Measurements from ENCODE around the gene TBCB.
"Not testable (repeated sequence)": the region's sequence is repeated elsewhere in the genome, so short reads cannot be mapped to it uniquely, and the experiment has no call there.

The TBCB gene

DNA sequence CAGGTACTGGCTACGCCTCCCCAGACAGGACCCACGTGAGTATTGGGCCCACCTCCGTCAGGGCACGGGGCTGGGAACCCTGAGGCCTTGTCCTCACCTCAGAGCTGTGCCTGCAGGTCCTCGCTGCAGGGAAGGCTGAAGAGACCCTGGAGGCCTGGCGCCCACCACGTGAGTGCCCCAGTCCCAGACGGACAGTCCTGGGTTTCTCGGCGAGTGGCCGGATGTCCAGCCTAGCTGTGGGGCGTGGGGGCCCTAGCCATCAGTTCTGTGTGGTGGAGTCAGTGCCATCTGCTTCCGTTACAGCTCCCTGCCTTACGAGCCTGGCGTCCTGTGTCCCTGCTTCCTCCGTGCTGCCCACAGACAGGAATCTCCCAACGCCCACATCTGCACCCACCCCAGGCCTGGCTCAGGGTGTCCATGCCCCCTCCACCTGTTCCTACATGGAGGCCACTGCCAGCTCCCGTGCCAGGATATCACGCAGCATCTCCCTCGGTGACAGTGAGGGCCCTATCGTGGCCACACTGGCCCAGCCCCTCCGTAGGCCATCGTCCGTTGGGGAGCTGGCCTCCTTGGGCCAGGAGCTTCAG, 12.1 kb upstream of the TBCB start:
- DNase-seq: no peak

DNA sequence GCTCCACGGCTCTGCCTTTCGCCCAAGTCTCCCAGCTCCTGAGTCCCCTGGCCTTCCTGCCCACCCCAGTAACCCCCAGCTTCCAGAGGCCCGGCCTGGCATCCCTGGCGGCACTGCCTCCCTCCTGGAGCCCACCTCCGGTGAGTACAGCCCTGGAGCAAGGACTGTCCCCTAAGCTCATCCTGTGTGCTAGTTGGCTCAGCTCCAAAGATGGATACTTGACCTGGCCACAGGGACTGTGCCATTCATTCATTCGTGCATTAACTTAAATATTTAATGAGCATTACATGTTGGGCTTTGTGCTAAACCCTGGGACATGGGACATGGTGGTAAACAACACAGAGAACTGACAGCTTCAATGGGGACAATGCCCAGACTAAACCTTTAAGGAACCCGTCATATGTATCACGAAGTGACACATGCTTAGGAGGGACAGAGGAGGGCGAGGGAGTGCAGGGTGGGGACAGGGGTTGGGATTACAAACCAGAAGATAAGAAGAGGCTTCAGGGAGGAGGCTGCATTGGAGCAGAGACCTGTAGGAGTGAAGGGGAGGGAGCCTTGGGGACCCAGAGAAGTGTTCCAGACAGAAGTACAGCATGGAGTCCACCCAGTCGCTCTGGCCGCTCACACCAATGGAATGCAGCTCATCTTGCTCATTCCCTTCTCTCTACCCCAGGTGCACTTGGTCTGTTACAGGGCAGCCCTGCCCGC, 11.3 kb upstream of the TBCB start:
- DNase-seq: no peak

DNA sequence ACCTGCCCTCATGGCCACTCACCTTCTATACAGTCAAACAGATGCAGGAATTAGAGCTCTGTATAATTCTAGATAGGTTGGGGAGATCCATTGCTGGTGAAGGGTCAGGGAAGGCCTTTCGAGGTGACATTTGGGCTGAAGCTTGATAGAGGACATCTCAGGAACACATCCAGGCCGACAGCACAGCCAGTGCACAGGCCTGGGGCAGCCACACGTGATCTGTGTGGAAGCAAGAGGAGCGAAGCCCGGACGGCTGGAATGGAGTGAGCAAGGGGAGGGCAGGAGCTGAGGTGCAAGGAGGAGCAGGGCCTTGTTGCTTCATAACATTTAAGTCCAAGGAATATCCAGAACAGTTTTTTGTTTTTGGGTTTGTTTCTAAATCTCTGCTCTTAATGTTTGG, 8.8 kb upstream of the TBCB start:
- no peak for DNase-seq

DNA sequence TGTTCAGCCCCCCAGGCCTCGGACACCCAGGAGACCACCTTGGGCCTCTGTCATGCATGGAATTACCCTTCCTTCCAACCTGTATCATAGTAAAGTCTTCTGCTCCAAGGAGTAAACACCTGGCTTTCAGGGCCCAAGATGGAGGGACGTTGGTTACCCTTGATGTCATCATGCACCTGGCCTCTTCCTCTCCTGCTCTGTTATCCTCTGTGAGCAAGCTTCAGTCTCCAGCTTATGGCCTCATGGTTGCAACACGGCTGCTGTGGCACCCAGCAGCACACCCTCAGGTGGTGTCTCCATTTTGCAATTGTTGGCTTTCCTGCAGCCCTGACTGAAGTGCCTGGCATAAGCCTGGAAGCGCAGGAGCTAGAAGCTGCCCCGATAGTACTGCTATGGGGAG, 8.3 kb upstream of the TBCB start:
- no peak for DNase-seq

DNA sequence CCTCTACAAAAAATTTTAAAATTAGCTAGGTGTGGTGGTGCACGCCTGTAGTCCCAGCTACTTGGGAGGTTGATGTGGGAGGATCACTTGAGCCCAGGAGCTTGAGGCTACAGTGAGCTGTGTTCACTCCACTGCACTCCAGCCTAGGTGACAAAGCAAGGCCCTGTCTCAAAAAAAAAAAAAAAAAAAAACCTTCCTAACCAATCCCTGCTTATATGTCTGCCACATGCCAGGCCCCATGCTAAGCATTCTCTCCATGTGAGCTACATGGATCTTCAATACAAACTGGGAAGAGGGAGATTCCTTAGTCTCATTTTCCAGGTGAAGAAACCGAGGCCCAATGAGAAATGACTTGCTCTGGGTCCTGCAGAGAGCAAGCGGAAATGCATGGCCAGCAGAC, 6.6 kb upstream of the TBCB start:
- no peak for DNase-seq

DNA sequence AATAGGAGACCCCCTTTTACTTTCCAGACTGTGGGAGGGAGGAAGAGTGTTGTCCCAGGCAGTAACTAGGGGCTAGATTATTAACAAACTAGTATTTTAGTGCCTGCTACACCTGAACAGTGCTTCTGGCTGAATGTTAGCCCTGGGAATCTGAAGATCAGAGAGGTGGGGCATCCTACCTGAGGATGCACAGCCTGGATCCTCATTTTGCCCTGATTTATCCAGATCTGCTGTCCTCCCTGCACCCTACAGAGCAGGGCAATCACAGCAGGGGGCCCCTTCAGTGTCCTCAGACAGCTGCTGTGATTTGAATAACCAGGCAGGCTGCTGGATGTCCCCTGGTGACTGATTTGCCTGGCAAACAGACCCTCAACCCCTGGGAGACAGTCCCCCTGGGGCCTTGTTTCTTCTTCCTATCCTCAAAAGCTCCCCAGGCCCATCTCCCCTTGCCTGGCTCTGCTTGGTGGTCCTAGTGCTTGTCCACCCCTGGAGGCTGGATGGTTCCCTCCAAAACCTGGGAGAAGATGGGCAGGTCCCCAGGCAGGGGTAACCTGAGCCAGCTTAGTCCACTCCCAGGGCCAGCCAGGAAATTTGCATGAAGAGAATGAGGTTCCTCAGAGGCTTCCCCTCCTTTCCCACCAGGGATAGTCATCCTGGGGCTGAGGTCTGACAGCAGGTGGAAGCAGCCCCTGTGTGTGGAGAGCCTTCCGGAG, 4.6 kb upstream of the TBCB start, which contains the start of gene OVOL3:
Gene OVOL3, plus strand, starts transcription at position 657 of the 713 bp plus-strand sequence. CDS start 60 bp downstream, outside the sequence.
- DNase-seq: no peak

DNA sequence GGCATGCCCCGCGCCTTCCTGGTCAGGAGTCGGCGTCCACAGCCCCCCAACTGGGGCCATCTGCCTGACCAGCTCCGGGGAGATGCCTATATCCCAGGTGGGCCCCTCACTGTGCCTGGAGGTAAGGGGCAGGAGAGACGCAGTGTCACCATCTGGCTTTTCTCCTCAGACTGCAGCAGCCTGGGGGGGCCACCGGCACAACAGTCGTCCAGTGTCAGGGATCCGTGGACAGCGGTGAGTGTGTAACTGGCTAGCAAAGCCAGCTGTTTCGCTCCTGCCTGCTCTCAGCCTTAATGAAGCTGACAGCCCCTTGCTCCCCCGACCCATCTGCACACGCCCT, 4.1 kb upstream of the TBCB start:
- DNase-seq: no peak

DNA sequence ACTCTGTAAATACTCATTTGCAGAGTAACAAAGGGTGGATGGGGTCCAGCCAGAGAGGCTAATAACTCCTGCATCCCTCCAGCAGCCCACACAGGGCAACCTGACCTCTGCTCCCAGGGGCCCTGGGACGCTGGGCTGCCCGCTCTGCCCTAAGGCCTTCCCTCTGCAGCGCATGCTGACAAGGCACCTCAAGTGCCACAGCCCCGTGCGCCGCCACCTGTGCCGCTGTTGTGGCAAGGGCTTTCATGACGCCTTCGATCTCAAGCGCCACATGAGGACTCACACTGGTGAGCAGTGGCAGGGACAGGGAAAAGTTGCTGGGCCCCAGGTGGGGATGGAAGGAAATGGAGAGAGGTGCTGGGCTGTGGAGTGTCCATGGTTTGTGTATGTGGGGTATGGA, 2.6 kb upstream of the TBCB start:
- no peak for DNase-seq

DNA sequence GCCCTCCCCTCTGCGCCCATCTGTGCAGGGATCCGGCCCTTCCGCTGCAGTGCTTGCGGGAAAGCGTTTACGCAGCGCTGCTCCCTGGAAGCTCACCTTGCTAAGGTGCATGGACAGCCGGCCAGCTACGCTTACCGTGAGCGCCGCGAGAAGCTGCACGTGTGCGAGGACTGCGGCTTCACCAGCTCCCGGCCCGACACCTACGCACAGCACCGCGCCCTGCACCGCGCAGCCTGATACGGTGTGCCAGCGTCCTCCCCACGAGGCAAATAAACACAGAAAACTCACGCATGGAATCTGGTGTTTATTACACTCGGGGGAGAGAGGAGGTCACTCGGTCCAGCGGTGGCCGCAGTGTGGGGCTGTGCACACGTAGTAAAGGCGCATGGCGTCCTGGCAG, 1.8 kb upstream of the TBCB start:
- no peak for DNase-seq

DNA sequence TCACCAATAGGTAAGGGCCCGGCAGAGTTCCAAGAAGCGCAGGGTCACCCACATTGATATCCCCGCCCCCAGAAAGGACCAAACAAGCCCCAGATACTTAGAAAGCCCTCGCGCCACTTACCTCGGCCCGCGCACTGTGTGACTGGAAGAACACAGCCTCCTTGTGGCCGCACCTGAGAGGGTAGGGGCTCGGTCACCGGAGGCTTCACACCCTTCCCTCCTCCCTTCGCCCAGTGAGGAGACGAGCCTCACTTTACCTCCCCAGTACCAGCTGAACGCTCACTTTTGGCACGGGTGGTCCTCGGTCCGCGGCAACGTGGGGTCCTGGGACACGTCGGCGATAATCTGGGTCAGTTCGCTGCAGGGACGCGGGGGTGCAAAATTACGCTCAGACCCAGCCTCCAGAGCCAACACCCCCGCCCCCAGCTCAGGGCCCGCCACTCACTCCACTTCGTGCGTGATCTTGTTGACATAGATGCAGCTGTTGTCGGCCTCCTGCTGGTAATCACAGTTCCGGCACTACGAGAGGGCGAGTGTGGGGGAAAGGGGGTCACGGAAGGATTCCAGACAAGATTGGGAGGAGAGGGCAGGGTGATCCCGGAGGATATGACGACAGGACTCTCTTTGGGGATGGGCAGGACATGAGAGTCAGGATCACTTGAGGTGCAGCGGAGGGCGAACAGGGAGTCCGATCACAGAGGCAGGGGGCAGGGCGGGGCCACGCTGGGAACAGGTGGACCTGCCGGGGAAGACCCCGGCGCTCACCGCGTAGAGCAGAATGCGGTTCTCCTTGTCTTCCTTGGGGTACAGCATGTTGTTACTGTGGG, 1.2 kb upstream of the TBCB start:
- DNase-seq: peak in 1 of 2 donors; percentile 29

DNA sequence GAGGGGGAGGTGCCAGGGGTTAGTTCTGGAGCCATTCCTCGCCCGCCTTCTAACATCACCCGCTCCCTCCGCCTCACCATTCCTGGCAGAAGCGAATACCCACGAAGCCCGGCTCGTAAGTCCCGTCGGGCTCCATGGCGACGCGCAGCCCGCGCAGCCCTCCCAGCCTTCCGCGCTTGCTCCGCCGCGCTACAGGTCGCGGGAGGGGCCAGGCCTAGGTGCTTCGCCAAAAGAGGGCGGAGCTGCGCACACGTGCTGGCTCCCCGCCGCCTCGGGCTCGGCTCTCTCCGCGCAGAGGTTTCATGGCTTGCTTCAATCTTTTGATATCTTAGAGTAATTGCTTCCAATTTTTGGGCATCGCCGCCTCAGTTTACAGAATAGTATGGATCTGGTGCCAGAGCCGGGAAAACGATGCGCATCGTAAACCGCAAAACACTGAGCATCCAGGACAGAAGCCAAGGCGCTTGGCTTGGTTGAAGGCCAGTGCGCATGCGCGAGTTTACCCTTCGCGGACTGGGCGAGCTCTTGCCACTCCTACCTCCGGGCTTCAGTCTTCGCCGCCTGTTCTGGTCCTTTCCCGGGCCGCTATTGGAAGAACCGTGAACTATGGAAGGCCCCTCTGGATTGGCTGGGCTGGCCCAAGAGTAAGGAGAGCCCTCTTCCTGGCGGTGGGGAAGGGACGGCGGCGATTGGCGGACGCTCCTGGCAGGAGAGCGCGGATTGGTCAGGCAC, 381 bp upstream of the TBCB start, which contains the start of gene POLR2I:
Gene POLR2I, minus strand, starts transcription at position 155 of the 732 bp plus-strand sequence. Its CDS starts 19 bp downstream, at position 136.
- DNase-seq: peak; percentile 99 to 100

DNA sequence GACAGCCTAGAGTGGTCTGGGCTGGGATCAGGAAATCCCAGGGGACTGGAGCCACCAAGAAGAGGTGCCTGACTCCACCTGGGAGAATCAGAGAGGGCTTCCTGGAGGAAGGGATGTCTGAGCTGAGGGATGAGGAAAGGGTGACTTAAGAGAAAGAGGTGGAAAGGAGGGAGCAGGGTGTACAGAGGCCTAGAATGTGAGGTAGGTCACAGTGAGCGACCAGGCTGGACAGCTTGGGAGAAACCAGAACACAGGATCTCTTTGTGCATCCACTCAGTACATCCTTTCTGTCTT, 1.0 kb downstream of the TBCB start:
- DNase-seq: no peak

DNA sequence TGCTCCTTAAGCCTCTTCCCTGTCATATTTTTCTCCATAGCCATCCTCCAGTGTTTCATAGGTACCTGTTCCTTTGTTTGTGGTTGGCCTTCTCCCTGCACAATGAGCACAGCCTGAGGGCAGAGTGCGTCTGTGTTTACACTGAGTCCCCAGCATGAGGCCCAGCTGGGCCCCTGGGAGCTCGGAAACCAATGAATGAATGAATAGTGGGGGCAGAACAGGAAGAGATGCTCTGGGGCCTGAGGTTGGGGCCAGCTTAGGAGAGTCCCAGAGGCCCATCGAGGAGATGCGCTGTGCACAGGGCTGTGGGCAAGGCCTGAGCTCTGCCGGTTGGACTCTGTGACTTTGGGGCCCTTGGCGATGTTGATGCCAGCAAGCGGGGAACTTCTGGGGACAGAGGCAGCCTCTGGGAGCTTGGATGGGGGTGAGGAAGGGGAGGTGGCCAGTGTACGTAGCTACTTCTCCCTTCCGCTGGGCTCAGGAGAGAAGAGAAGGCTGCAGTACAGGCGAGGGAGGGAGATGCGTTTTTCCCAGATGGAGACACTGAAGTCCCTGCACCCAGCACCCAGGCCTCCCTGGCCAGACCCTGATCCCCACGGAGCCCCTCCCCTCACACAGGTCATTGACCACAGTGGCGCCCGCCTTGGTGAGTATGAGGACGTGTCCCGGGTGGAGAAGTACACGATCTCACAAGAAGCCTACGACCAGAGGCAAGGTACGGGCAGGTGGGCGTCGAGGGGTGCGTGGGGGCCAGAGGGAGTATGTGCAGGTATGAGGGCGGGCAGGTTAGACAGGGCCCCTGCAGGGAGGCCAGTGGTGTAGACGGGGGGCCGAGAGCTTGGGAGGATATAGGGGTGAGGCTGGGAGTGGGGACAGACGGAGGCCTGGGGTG, 5.1 kb downstream of the TBCB start:
- no peak for DNase-seq

DNA sequence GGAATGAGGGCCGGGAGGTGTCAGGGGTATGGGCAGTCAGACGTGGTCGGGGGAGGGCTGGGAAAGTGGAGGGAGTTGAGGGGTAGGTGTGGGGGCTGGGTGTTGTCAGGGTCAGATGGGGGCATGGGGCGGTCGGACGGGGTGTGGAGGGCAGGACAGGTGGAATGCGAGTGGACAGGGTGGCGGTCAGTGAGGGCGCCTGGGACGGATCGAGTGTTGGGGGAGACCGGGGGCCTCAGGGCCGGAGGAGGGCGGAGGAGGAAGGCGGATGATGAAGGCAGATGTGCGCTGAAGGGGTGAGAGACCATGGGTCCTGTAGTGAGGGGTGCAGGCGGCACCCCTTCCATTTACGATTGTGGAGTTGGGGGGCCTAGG, 5.7 kb downstream of the TBCB start:
- no peak for DNase-seq

DNA sequence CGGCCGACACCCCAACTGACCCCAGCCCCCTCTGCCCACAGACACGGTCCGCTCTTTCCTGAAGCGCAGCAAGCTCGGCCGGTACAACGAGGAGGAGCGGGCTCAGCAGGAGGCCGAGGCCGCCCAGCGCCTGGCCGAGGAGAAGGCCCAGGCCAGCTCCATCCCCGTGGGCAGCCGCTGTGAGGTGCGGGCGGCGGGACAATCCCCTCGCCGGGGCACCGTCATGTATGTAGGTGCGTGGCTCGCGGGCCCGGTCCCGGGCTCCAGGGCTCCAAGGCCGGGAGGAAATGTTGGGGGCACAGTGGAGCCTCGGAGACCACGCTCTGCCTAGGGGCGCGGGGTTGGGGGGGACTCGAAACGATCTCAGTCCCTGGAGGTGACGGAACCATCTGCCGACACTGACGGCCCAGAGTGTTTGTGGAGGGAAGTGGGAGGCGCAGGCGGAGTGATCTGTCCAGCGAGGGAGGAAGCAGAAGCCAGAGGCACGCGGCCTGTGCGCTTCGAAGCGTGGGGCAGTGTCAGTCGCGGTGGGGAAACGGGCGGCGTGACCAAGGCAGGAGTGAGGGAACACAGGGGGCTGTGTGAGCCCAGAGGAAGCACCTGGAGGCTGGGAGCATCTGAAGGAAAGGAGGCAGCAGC, 6.3 kb downstream of the TBCB start:
- DNase-seq: no peak

DNA sequence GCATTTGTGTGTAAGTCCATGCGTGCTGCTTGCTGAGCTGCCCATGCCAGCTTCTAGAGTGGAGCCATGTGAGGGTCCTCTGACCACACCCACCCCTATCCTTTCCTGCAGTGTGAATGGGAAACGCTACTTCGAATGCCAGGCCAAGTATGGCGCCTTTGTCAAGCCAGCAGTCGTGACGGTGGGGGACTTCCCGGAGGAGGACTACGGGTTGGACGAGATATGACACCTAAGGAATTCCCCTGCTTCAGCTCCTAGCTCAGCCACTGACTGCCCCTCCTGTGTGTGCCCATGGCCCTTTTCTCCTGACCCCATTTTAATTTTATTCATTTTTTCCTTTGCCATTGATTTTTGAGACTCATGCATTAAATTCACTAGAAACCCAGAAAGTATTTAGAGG, 10.3 kb downstream of the TBCB start:
- no peak for DNase-seq

DNA sequence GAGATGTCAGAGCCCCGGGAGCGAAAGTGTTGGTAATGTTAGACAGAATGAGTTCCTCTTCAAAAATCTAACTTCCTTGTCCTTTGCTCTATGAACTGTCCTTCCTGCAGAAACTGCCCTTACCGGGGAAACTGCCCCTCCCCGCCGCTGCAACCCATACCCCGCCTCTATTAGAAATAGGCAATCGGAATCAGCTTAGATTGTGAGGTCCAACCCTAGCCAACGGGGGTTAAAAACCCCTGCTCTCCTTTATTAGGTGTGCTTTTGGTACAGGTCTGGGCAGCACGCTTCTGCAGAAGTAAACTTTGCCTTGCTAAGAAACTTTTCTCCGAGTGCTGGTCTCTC, 13.1 kb downstream of the TBCB start:
- DNase-seq: no peak

DNA sequence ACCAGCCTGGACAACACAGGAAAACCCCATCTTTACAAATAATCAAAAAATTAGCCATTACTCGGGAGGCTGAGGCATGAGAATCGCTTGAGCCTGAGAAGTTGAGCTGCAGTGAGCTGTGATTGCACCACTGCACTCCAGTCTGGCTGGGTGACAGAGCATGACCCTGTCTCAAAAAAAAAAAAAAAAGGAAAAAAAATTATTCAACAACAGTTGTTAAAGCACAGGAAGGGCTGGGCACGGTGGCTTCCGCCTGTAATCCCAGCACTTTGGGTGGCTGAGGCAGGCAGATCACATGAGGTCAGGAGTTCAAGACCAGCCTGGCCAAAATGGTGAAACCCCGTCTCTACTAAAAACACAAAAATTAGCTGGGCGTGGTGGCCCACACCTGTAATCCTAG, 16.0 kb downstream of the TBCB start:
- DNase-seq: not testable (repeated sequence)

DNA sequence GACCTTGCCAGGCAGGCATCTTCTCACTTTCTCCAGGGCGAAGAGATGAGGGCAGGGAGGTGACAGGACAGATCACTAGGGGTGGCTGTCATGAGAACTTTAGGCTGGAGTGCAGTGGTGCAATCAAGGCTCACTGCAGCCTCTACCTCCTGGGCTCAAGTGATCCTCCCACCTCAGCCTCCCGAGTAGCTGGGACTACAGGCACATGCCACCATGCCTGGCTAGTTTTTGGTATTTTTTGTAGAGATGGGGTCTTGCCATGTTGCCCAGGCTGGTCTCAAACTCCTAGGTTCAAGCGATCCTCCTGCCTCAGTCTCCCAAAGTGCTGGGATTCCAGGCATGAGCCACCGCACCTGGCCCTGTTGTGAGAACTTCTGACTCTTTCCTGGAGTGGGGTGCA, 19.6 kb downstream of the TBCB start:
- DNase-seq: not testable (repeated sequence)

DNA sequence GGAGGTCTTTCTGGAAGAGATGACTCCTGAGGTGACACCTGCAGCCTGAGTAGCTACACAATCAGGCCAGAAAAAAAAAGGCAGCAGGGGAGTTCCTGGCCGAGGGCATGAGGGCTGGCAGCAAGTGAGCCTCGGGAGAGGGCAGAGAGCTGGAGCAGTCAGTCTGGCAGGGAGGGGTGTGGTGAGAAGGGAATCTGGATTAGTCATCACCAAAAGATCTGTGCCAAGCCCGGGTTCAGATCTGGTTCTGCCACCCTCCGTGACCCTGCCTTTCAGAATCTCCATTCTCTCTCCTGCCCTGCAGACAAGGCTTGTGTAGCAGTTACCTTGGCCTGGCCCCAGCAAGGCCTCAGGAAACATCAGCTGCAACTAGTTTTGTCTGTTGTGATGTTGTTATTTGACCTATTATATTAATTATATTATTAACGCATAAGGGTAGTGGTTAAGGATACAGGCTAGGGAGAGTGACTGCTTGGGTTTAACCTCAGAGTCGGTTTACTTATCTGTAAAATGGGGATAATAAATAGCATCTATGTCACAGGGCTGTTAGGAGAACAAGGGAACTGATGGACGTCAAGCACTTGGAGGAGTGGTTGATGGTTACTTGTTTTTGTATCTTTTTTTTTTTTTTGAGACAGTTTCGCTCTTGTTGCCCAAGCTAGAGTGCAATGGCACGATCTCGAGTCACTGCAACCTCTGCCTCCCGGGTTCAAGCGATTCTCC, 21.9 kb downstream of the TBCB start:
- no peak for DNase-seq

DNA sequence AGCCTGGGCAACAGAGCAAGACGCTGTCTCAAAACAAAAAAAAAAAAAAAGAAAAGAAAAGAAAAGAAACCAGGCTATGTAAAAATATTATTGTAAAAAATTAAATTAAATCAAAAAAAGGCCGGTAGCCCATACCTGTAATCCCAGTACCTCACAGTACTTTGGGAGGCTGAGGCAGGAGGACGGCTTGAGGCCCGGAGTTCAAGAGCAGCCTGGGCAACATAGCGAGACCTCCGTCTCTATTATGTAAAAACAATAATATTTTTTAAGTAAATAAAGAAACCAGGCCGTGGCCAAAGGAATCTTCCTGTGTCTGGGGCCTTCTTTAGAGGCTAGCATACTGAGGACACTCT, 23.8 kb downstream of the TBCB start:
- no peak for DNase-seq

Data from hippocampal formation (tissue), 2 donors.